AG09309 (cell line): ENCODE results near the gene AARSD1.
"Not testable (repeated sequence)": the region's sequence is repeated elsewhere in the genome, so short reads cannot be mapped to it uniquely, and the experiment has no call there.

Experiments used
- DNase-seq: peaks from one replicate; pipeline ENCODE4 v3.0.0-alpha.2; 2010; ENCODE audit warnings: low read depth
- H3K4me3 ChIP-seq: 2 replicates; pipeline ENCODE4 v1.5.1; 2011; ENCODE audit warnings: mild to moderate bottlenecking, low read depth, low read length, moderate library complexity; ENCODE audit not compliant: control insufficient read depth
- TF ChIP-seq, protein P1 (sequence below): IDR thresholded peaks from 2 replicates; pipeline ENCODE4 v1.5.1; 2011; ENCODE audit warnings: mild to moderate bottlenecking, low read depth, low read length, inconsistent platforms; ENCODE audit not compliant: insufficient read depth, control insufficient read depth; ENCODE audit errors: missing control alignments

AARSD1 gene

GRCh38 chr17:42928714-42929496 is 35.3 kb downstream of the AARSD1 start:
- DNase-seq, result peak; percentile 49
- TF ChIP-seq, protein P1, sequence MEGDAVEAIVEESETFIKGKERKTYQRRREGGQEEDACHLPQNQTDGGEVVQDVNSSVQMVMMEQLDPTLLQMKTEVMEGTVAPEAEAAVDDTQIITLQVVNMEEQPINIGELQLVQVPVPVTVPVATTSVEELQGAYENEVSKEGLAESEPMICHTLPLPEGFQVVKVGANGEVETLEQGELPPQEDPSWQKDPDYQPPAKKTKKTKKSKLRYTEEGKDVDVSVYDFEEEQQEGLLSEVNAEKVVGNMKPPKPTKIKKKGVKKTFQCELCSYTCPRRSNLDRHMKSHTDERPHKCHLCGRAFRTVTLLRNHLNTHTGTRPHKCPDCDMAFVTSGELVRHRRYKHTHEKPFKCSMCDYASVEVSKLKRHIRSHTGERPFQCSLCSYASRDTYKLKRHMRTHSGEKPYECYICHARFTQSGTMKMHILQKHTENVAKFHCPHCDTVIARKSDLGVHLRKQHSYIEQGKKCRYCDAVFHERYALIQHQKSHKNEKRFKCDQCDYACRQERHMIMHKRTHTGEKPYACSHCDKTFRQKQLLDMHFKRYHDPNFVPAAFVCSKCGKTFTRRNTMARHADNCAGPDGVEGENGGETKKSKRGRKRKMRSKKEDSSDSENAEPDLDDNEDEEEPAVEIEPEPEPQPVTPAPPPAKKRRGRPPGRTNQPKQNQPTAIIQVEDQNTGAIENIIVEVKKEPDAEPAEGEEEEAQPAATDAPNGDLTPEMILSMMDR, result peak; percentile 59
- no peak overlapping the region for H3K4me3 ChIP-seq

GRCh38 chr17:42924891-42925290 is 39.4 kb downstream of the AARSD1 start:
- no peak overlapping the region for H3K4me3 ChIP-seq
- DNase-seq, result no peak
- TF ChIP-seq, protein P1, result no peak

GRCh38 chr17:42923472-42923871 is 40.8 kb downstream of the AARSD1 start:
- not testable (repeated sequence) for DNase-seq

DNA sequence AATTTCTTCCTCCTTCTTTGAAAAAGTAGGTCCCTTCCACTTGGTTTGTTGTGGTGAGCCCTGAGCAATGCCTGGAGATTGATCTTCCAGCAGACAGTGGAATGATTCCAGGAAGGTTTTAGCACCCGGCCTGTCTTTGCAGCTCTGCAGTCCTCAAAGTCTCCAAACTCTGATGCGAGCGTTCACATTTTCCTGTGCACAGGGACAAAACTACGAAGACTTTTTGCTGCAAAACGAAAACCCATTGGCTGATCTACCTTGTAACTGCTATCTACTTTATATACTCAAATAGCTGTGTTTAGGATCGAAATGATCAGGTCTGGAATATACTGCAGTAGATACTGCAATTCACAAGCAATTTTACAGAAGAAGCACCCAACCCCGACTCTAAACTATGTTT is 42.0 kb downstream of the AARSD1 start:
- no peak for DNase-seq
- TF ChIP-seq, protein P1, result no peak
- no peak overlapping the region for H3K4me3 ChIP-seq

More at GRCh38 chr17:42923472-42923871, 40.8 kb downstream of the AARSD1 start:
- not testable (repeated sequence) for H3K4me3 ChIP-seq

GRCh38 chr17:42920922-42921321 is 43.3 kb downstream of the AARSD1 start:
- DNase-seq, result no peak
- TF ChIP-seq, protein P1, result no peak
- no peak overlapping the region for H3K4me3 ChIP-seq

DNA sequence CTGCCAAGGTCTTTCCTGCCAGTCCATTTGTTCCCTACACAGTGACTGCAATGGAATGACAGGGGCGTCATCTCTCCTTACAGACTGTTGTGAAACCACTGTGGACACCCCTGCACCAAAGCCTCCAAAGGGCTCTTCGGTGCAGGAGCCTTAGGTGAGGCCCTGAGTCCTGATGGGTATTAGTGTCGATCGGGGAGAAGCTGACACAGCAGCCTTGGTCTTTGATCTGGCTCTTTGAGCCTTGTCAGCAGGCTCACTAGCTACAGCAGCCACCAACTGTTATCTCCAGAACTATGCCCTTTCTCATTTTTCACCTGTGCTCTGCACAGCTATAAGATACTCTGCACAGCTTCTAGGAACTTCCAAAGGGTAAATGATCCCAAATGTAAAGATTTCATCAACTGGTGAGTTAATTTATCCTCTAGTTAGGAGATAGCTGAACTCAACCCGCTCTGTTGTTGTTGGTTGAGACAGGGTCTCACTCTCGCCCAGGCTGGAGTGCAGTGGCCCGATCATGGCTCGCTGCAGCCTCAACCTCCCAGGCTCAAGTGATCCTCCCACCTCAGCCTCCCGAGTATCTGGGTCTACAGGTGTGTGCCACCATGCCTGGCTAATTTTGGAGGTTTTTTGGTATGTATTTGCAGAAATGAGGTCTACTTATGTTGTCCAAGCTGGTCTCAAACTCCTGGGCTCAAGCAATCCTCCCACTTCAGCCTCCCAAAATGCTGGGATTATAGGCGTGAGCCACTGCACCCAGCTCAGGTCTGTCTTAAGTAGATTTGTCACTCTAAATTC is 44.0 kb downstream of the AARSD1 start:
- no peak for DNase-seq
- TF ChIP-seq, protein P1, result no peak
- H3K4me3 ChIP-seq, result no peak overlapping the region

DNA sequence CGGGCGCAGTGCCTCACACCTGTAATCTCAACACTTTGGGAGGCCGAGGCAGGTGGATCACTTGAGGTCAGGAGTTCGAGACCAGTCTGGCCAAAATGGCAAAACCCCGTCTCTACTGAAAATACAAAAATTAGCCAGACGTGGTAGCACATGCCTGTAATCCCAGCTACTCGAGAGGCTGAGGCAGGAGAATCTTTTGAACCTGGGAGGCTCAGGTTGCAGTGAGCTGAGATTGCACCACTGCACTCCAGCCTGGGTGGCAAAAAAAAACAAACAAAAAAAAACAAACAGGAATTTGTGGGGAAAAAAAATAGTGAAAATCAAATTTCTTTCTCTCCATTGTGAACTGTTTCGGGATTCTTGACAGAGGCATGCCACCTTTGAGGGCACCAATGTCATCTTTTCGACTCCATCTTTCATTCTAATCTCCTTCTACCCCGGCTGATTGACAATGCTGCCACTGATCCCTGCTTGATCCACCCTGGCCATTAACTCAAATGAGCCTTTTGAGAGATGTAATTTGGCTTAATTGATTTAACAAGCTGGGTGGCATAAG is 44.7 kb downstream of the AARSD1 start:
- not testable (repeated sequence) for DNase-seq, H3K4me3 ChIP-seq
